GM12878 (cell line): ENCODE results near the gene RAPGEF1. TPM values are rescaled to one million over a fixed set of nuclear protein-coding genes. Genes with fewer than 3 reads are reported as not detected.

Experiments
- ASH2L ChIP-seq: fragments of 300-600, 200-600 bp; sonication (generic); IDR thresholded peaks from 2 replicates; pipeline ENCODE4 v1.6.1; 2017; ENCODE audit warnings: low read depth, mild to moderate bottlenecking, borderline replicate concordance
- ATF7 ChIP-seq: fragments of 450-650 bp; IDR thresholded peaks from 2 replicates; pipeline ENCODE4 v1.6.1; 2016; ENCODE audit warnings: low read depth, mild to moderate bottlenecking
- BCL11A ChIP-seq: IDR thresholded peaks from 2 replicates; pipeline ENCODE4 v1.6.1; 2011; ENCODE audit warnings: low read depth, low read length
- BMI1 ChIP-seq: fragments of 450-650 bp; IDR thresholded peaks from 2 replicates; pipeline ENCODE4 v1.6.1; 2016; ENCODE audit warnings: mild to moderate bottlenecking, moderate library complexity, borderline replicate concordance
- CEBPB ChIP-seq, 2 experiments: fragments of 150-350 bp in 1 of 2; IDR thresholded peaks; 2 replicates each; pipeline ENCODE4 v1.6.1; 2012 to 2014; ENCODE audit warnings: low read depth in 2 of 2, low read length in 2 of 2, borderline replicate concordance in 1 of 2, inconsistent platforms in 1 of 2
- DPF2 ChIP-seq: fragments of 450-650 bp; IDR thresholded peaks from 2 replicates; pipeline ENCODE4 v1.6.1; 2017; ENCODE audit warnings: mild to moderate bottlenecking
- E4F1 ChIP-seq: fragments of 450-650 bp; IDR thresholded peaks from 2 replicates; pipeline ENCODE4 v1.6.1; 2018; ENCODE audit warnings: borderline replicate concordance, mild to moderate bottlenecking; ENCODE audit not compliant: partially characterized antibody
- IKZF2 ChIP-seq, 2 experiments: fragments of 450-650 bp; IDR thresholded peaks; 2 replicates each; pipeline ENCODE4 v1.6.1; 2017; ENCODE audit warnings: mild to moderate bottlenecking in 2 of 2, moderate library complexity in 2 of 2
- IRF4 ChIP-seq: IDR thresholded peaks from 2 replicates; pipeline ENCODE4 v1.6.1; 2011; ENCODE audit warnings: low read depth, low read length
- NR2F1 ChIP-seq: fragments of 450-650 bp; conservative IDR thresholded peaks from 2 replicates; pipeline ENCODE4 v1.6.1; 2017; ENCODE audit warnings: mild to moderate bottlenecking
- PML ChIP-seq: IDR thresholded peaks from 2 replicates; pipeline ENCODE4 v1.6.1; 2012; ENCODE audit warnings: low read length, inconsistent platforms
- RFX5 ChIP-seq: IDR thresholded peaks from 2 replicates; pipeline ENCODE4 v1.6.1; 2011; ENCODE audit warnings: low read depth, low read length, improper control_type of control experiment
- SMC3 ChIP-seq: IDR thresholded peaks from 2 replicates; pipeline ENCODE4 v1.6.1; 2011; ENCODE audit warnings: low read length, improper control_type of control experiment, borderline replicate concordance
- SREBF2 ChIP-seq: IDR thresholded peaks from 2 replicates; pipeline ENCODE4 v1.6.1; 2012; ENCODE audit warnings: mild to moderate bottlenecking, low read length
- TAF1 ChIP-seq: IDR thresholded peaks from 2 replicates; pipeline ENCODE4 v1.6.1; 2011; ENCODE audit warnings: mild to moderate bottlenecking, low read depth, low read length, borderline replicate concordance
- ZNF217 ChIP-seq: fragments of 450-650 bp; IDR thresholded peaks from 2 replicates; pipeline ENCODE4 v1.6.1; 2017; ENCODE audit warnings: antibody characterized with exemption, mild to moderate bottlenecking
- ZNF24 ChIP-seq: fragments of 450-650 bp; IDR thresholded peaks from 2 replicates; pipeline ENCODE4 v1.6.1; 2017; ENCODE audit warnings: antibody characterized with exemption, mild to moderate bottlenecking
- ZZZ3 ChIP-seq: IDR thresholded peaks from 2 replicates; pipeline ENCODE4 v1.6.1; 2011; ENCODE audit warnings: low read depth; ENCODE audit not compliant: control insufficient read depth, insufficient read length
- polyA plus RNA-seq, 11 experiments: library from polyadenylated mRNA; depleted of rRNA in 4 of 11; unstranded in 6 of 11; stranded (reverse) in 5 of 11; fragments of >200 nt; fragmentation: Nextera tagmentation in 4 of 11; fragmentation: Illumina TruSeq in 1 of 11; extraction: Ambion mirVana in 4 of 11; extraction: Trizol in 1 of 11; gene quantifications; 1 replicate in 1 of 11; 2 replicates in 10 of 11; pipeline versions ENCODE4 v1.2.1 to v1.2.3, GENCODE V29; 2011 to 2016; ENCODE audit warnings: inconsistent platforms in 2 of 11, missing spikeins in 2 of 11, low read depth in 1 of 11
- total RNA-seq, 4 experiments: library from RNA; depleted of rRNA in 3 of 4; stranded (reverse); fragments of >200 nt in 3 of 4; fragmentation: Illumina TruSeq in 1 of 4; extraction: Trizol in 1 of 4; gene quantifications; 2 replicates each; pipeline versions ENCODE4 v1.2.1 to v1.2.3, GENCODE V29; 2013 to 2021
- TF ChIP-seq, protein P1 (sequence below): fragments of 450-650 bp; IDR thresholded peaks from 2 replicates; pipeline ENCODE4 v1.6.1; 2017; ENCODE audit warnings: mild to moderate bottlenecking, moderate library complexity
- TF ChIP-seq, protein P2 (sequence below): fragments of 150-350 bp; IDR thresholded peaks from 2 replicates; pipeline ENCODE4 v1.6.1; 2014; ENCODE audit warnings: mild to moderate bottlenecking, low read depth, low read length
- TF ChIP-seq, protein P3 (sequence below): fragments of 450-650 bp; IDR thresholded peaks from 2 replicates; pipeline ENCODE4 v1.6.1; 2017; ENCODE audit warnings: mild to moderate bottlenecking, low read depth, inconsistent platforms; ENCODE audit not compliant: poor library complexity, severe bottlenecking

The RAPGEF1 gene
- total and polyA plus RNA-seq, 10 of the 15 experiments (the other 5 are each of a cell fraction or from before 2014, with no cell fraction given): 0.42 to 113 (median 45.9) TPM

DNA sequence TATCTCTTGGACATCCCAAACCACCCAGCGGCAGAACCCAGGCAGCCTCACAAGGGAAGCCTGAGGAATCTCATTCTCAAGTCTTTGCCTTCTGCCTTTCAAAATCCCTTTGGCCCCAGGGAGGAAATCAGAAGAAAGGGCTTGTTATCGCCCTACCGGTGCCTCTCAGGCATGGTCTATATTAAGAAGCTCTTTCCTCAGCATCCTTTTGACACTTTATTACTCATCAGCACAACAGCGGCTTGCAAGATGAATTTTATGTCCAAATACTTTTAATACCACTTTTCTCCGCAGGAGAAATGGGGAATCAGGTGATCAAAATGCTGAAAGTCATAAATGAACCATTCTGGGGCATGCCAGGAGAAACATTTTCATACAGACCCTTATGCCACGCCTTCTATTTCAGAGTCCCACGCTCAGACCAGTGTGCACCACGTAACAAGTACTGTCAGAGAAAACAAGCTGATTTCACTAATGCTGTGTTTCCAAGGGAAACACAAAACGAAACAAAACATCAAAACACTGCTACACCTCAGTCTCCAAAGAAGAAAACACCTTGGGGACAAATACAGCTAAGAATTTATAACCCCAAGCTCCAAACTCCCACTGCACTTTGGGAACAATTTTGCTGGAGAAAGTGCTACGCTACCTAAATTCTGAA is 30.0 kb downstream of the RAPGEF1 start (continued):
- no peak for TF ChIP-seq E4F1
- no peak for TF ChIP-seq ZNF217
- no peak for TF ChIP-seq ZZZ3
- TF ChIP-seq ATF7: peak; percentile 59
- TF ChIP-seq ASH2L: peak; percentile 66
- TF ChIP-seq SREBF2: no peak
- TF ChIP-seq, protein P1, sequence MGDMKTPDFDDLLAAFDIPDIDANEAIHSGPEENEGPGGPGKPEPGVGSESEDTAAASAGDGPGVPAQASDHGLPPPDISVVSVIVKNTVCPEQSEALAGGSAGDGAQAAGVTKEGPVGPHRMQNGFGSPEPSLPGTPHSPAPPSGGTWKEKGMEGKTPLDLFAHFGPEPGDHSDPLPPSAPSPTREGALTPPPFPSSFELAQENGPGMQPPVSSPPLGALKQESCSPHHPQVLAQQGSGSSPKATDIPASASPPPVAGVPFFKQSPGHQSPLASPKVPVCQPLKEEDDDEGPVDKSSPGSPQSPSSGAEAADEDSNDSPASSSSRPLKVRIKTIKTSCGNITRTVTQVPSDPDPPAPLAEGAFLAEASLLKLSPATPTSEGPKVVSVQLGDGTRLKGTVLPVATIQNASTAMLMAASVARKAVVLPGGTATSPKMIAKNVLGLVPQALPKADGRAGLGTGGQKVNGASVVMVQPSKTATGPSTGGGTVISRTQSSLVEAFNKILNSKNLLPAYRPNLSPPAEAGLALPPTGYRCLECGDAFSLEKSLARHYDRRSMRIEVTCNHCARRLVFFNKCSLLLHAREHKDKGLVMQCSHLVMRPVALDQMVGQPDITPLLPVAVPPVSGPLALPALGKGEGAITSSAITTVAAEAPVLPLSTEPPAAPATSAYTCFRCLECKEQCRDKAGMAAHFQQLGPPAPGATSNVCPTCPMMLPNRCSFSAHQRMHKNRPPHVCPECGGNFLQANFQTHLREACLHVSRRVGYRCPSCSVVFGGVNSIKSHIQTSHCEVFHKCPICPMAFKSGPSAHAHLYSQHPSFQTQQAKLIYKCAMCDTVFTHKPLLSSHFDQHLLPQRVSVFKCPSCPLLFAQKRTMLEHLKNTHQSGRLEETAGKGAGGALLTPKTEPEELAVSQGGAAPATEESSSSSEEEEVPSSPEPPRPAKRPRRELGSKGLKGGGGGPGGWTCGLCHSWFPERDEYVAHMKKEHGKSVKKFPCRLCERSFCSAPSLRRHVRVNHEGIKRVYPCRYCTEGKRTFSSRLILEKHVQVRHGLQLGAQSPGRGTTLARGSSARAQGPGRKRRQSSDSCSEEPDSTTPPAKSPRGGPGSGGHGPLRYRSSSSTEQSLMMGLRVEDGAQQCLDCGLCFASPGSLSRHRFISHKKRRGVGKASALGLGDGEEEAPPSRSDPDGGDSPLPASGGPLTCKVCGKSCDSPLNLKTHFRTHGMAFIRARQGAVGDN: peak; percentile 66; the same call in 1 of the 2 replicates
- TF ChIP-seq PML: no peak
- TF ChIP-seq CEBPB (IDR thresholded peaks at IDR 0.05; ENCODE audit: borderline replicate concordance in 1 of 2, low read depth in 2 of 2, low read length in 2 of 2): no peak
- TF ChIP-seq ZNF24: no peak
- TF ChIP-seq RFX5: no peak
- TF ChIP-seq, protein P2, sequence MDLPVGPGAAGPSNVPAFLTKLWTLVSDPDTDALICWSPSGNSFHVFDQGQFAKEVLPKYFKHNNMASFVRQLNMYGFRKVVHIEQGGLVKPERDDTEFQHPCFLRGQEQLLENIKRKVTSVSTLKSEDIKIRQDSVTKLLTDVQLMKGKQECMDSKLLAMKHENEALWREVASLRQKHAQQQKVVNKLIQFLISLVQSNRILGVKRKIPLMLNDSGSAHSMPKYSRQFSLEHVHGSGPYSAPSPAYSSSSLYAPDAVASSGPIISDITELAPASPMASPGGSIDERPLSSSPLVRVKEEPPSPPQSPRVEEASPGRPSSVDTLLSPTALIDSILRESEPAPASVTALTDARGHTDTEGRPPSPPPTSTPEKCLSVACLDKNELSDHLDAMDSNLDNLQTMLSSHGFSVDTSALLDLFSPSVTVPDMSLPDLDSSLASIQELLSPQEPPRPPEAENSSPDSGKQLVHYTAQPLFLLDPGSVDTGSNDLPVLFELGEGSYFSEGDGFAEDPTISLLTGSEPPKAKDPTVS: no peak
- peak; percentile 66 to 71; a peak in 2 of 4 replicates for TF ChIP-seq IKZF2 (IDR thresholded peaks at IDR 0.05)
- TF ChIP-seq IRF4: no peak
- peak; percentile 92 for TF ChIP-seq BMI1
- TF ChIP-seq, protein P3, sequence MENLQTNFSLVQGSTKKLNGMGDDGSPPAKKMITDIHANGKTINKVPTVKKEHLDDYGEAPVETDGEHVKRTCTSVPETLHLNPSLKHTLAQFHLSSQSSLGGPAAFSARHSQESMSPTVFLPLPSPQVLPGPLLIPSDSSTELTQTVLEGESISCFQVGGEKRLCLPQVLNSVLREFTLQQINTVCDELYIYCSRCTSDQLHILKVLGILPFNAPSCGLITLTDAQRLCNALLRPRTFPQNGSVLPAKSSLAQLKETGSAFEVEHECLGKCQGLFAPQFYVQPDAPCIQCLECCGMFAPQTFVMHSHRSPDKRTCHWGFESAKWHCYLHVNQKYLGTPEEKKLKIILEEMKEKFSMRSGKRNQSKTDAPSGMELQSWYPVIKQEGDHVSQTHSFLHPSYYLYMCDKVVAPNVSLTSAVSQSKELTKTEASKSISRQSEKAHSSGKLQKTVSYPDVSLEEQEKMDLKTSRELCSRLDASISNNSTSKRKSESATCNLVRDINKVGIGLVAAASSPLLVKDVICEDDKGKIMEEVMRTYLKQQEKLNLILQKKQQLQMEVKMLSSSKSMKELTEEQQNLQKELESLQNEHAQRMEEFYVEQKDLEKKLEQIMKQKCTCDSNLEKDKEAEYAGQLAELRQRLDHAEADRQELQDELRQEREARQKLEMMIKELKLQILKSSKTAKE: peak; percentile 12
- no peak for TF ChIP-seq SMC3
- TF ChIP-seq NR2F1: 0 out of 2 replicates have a peak, but pooled peaks have one; percentile 14
- no peak for TF ChIP-seq TAF1
- no peak for TF ChIP-seq BCL11A
- TF ChIP-seq DPF2: peak; percentile 37; the same call in 1 of the 2 replicates
